ENCODE data around the gene ZNF497.
"Not testable (repeated sequence)": the region's sequence is repeated elsewhere in the genome, so short reads cannot be mapped to it uniquely, and the experiment has no call there.

ZNF497 gene

GRCh38 chr19:58310685-58311084 is 51.9 kb downstream of the ZNF497 start:
- not testable (repeated sequence) for DNase-seq (ENCODE audit: low read depth in 2 of 2)

GRCh38 chr19:58307736-58308135 is 54.8 kb downstream of the ZNF497 start:
- DNase-seq (ENCODE audit: low read depth in 2 of 2) = no peak

GRCh38 chr19:58305932-58306323 is 56.6 kb downstream of the ZNF497 start:
- no peak for DNase-seq (ENCODE audit: low read depth in 2 of 2)

GRCh38 chr19:58305065-58305931 is 57.3 kb downstream of the ZNF497 start, which contains the start of gene ERVK3-1:
TSS of gene ERVK3-1 (plus strand) at chr19:58305377. CDS start at chr19:58312169, 6,792 bp downstream.
- DNase-seq (ENCODE audit: low read depth in 2 of 2) = peak; percentile 89 to 94

GRCh38 chr19:58304748-58305064 is 57.8 kb downstream of the ZNF497 start:
- DNase-seq (ENCODE audit: low read depth in 2 of 2) = no peak
